ENCODE results near the gene SLC28A2. TPM values are rescaled to one million over a fixed set of nuclear protein-coding genes. Genes with fewer than 3 reads are reported as not detected.
"Not testable (repeated sequence)": the region's sequence is repeated elsewhere in the genome, so short reads cannot be mapped to it uniquely, and the experiment has no call there.

Gene SLC28A2
- total and polyA plus RNA-seq, 2 of the 13 experiments (the other 11 are each of a cell fraction or from before 2014, with no cell fraction given) = 0.01 to 0.11 TPM

DNA sequence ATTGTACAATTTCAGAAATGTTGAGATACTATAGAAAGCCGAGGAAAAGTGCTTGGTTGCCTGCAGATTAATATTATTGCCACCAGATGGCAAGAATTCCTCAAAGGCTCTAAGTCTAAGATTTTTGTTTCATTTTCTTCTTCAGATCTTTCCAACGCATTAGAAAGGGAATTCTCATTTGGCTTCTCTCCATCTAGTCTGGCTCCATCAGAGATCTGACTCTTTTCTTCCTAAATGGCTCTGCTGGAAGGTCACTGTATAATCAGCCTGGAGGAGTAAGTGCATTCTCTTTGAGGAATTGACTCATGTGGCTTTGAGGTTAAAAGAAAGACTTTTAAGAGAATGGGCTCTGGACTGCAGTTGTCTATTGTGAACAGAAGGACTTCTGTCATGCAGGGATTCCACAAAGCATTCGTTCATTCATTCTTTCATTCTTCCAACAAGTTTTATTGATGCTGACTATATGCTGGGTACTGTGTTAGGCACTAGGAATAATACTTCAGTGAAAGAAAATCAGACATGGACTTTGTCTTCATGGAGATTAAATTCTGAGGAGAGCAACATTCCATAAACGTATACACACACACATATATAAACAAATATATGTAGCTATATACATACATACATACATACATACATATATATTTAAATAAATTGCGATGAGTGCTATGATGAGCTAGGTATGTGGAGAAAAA is 55.3 kb downstream of the SLC28A2 start (continued):
- no peak for TF ChIP-seq MBD4 (IDR thresholded peaks at IDR 0.05; ENCODE audit: borderline replicate concordance, low read length)
- TF ChIP-seq MAFK (conservative IDR thresholded peaks at IDR 0.05 in 1 of 2, IDR thresholded peaks at IDR 0.05 in 1 of 2; ENCODE audit: low read length in 2 of 2) = no peak
- TF ChIP-seq NR1H2 (CRISPR knock-in tag; IDR thresholded peaks at IDR 0.05; ENCODE audit: borderline replicate concordance, low read depth) = no peak
- TF ChIP-seq, protein P1, sequence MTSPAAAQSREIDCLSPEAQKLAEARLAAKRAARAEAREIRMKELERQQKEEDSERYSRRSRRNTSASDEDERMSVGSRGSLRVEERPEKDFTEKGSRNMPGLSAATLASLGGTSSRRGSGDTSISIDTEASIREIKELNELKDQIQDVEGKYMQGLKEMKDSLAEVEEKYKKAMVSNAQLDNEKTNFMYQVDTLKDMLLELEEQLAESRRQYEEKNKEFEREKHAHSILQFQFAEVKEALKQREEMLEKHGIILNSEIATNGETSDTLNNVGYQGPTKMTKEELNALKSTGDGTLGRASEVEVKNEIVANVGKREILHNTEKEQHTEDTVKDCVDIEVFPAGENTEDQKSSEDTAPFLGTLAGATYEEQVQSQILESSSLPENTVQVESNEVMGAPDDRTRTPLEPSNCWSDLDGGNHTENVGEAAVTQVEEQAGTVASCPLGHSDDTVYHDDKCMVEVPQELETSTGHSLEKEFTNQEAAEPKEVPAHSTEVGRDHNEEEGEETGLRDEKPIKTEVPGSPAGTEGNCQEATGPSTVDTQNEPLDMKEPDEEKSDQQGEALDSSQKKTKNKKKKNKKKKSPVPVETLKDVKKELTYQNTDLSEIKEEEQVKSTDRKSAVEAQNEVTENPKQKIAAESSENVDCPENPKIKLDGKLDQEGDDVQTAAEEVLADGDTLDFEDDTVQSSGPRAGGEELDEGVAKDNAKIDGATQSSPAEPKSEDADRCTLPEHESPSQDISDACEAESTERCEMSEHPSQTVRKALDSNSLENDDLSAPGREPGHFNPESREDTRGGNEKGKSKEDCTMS (CRISPR knock-in tag; conservative IDR thresholded peaks at IDR 0.05) = no peak
- TF ChIP-seq, protein P2, sequence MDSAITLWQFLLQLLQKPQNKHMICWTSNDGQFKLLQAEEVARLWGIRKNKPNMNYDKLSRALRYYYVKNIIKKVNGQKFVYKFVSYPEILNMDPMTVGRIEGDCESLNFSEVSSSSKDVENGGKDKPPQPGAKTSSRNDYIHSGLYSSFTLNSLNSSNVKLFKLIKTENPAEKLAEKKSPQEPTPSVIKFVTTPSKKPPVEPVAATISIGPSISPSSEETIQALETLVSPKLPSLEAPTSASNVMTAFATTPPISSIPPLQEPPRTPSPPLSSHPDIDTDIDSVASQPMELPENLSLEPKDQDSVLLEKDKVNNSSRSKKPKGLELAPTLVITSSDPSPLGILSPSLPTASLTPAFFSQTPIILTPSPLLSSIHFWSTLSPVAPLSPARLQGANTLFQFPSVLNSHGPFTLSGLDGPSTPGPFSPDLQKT (CRISPR knock-in tag; IDR thresholded peaks at IDR 0.05; ENCODE audit: borderline replicate concordance) = no peak
- no peak for TF ChIP-seq MBNL3 (CRISPR knock-in tag; conservative IDR thresholded peaks at IDR 0.05)
- peak; percentile 10; the same call in 1 of the 2 replicates for TF ChIP-seq RXRB (CRISPR knock-in tag; IDR thresholded peaks at IDR 0.05; ENCODE audit: borderline replicate concordance)
- TF ChIP-seq, protein P3, sequence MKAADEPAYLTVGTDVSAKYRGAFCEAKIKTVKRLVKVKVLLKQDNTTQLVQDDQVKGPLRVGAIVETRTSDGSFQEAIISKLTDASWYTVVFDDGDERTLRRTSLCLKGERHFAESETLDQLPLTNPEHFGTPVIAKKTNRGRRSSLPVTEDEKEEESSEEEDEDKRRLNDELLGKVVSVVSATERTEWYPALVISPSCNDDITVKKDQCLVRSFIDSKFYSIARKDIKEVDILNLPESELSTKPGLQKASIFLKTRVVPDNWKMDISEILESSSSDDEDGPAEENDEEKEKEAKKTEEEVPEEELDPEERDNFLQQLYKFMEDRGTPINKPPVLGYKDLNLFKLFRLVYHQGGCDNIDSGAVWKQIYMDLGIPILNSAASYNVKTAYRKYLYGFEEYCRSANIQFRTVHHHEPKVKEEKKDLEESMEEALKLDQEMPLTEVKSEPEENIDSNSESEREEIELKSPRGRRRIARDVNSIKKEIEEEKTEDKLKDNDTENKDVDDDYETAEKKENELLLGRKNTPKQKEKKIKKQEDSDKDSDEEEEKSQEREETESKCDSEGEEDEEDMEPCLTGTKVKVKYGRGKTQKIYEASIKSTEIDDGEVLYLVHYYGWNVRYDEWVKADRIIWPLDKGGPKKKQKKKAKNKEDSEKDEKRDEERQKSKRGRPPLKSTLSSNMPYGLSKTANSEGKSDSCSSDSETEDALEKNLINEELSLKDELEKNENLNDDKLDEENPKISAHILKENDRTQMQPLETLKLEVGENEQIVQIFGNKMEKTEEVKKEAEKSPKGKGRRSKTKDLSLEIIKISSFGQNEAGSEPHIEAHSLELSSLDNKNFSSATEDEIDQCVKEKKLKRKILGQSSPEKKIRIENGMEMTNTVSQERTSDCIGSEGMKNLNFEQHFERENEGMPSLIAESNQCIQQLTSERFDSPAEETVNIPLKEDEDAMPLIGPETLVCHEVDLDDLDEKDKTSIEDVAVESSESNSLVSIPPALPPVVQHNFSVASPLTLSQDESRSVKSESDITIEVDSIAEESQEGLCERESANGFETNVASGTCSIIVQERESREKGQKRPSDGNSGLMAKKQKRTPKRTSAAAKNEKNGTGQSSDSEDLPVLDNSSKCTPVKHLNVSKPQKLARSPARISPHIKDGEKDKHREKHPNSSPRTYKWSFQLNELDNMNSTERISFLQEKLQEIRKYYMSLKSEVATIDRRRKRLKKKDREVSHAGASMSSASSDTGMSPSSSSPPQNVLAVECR (CRISPR knock-in tag; IDR thresholded peaks at IDR 0.05; ENCODE audit: borderline replicate concordance) = no peak
- TF ChIP-seq MAFF (IDR thresholded peaks at IDR 0.05; ENCODE audit: low read depth, low read length) = no peak
- peak; percentile 91 for TF ChIP-seq SMC3 (IDR thresholded peaks at IDR 0.05; ENCODE audit: low read length)
- no peak for TF ChIP-seq ZNF549 (CRISPR knock-in tag; IDR thresholded peaks at IDR 0.05)
- TF ChIP-seq, protein P4, sequence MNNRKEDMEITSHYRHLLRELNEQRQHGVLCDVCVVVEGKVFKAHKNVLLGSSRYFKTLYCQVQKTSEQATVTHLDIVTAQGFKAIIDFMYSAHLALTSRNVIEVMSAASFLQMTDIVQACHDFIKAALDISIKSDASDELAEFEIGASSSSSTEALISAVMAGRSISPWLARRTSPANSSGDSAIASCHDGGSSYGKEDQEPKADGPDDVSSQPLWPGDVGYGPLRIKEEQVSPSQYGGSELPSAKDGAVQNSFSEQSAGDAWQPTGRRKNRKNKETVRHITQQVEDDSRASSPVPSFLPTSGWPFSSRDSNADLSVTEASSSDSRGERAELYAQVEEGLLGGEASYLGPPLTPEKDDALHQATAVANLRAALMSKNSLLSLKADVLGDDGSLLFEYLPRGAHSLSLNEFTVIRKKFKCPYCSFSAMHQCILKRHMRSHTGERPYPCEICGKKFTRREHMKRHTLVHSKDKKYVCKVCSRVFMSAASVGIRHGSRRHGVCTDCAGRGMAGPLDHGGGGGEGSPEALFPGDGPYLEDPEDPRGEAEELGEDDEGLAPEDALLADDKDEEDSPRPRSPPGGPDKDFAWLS (CRISPR knock-in tag; IDR thresholded peaks at IDR 0.05; ENCODE audit: borderline replicate concordance) = no peak

DNA sequence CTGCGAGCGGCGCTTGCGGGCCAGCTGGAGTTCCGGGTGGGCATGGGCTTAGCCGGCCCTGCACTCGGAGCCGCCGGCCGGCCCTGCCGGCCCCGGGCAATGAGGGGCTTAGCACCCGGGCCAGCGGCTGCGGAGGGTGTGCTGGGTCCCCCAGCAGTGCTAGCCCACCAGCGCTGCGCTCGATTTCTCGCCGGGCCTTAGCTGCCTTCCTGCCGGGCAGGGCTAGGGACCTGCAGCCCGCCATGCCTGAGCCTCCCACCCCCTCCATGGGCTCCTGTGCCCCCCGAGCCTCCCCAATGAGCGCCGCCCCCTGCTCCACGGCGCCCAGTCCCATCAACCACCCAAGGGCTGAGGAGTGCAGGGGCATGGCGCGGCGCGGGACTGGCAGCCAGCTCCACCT is 62.1 kb downstream of the SLC28A2 start:
- H3K36me3 ChIP-seq (replicated peaks in 1 of 2; ENCODE audit: control insufficient read depth in 1 of 2, insufficient read depth in 2 of 2, low read length in 2 of 2); H3K27me3 ChIP-seq (ENCODE audit: control insufficient read depth in 1 of 2, insufficient read depth in 2 of 2, low read length in 2 of 2); H4K20me1 ChIP-seq (ENCODE audit: insufficient read depth, low read length); DNase-seq (ENCODE audit: low spot score); H3K4me2 ChIP-seq (ENCODE audit: low read depth, low read length); BruUV-seq (replicated peaks); ATAC-seq; CTCF ChIA-PET (ENCODE audit: low intra/inter-chr PET ratio, low total read pairs); H2AFZ ChIP-seq (ENCODE audit: low read length); H3K9ac ChIP-seq (ENCODE audit: insufficient read depth, low read depth, low read length); POLR2A ChIA-PET; intact Hi-C loops (cut with micrococcal nuclease; ENCODE audit: unreplicated experiment); H3K9me3 ChIP-seq (ENCODE audit: low read length); FAIRE-seq; H3K4me3 ChIP-seq (replicated peaks in 1 of 3; ENCODE audit: insufficient read depth in 1 of 3, low read depth in 2 of 3, low read length in 3 of 3); in situ Hi-C loops (cut with HindIII; ENCODE audit: extremely low pct_ligation_motif_present, low pct_unique_long_range_greater_than_20kb); H3K27ac ChIP-seq (ENCODE audit: extremely low read length, insufficient read depth, low read length); H3K79me2 ChIP-seq (ENCODE audit: insufficient read depth, low read length): not testable (repeated sequence)
- WGBS (ENCODE audit: low lambda C conversion rate) = 97% methylated on average over 9 of the region's 31 CpGs
- peaks cover 23% of the 10 kb centered on the region for H3K4me1 ChIP-seq (ENCODE audit: insufficient read depth, low read length)
